GM18502 (cell line): ENCODE results near the gene CDH4.
"Not testable (repeated sequence)": the region's sequence is repeated elsewhere in the genome, so short reads cannot be mapped to it uniquely, and the experiment has no call there.

Source experiments
- ATAC-seq: cut with Tn5 transposase; IDR thresholded peaks from one replicate; pipeline ENCODE4 v1.9.1; 2021; ENCODE audit warnings: mild to moderate bottlenecking; ENCODE audit not compliant: unreplicated experiment, poor library complexity

CDH4 gene

GRCh38 chr20:61940976-61941720 is 689.1 kb downstream of the CDH4 start:
- no peak for ATAC-seq

- no peak for ATAC-seq
Observed at GRCh38 chr20:61941721-61942405, 689.8 kb downstream of the CDH4 start.

DNA sequence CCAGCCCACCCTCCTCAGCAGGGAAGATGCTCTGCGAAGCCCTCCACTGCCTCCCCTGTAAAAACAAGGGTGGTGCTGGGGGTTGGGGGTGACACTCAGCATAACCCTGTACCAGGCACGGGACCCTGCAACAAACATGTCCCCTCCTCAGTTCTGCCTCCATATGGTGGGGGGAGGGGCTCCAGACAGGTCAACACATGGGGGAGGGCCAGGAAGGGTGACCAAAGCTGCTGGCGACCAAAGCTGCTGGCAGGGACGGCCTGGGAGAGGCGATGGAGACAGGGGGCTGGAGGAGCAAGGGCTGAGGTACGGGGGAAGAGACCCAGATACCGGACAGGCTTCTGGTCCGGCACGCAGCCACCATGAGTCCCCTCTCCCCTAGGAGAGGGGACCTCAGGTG is 690.5 kb downstream of the CDH4 start:
- no peak for ATAC-seq

DNA sequence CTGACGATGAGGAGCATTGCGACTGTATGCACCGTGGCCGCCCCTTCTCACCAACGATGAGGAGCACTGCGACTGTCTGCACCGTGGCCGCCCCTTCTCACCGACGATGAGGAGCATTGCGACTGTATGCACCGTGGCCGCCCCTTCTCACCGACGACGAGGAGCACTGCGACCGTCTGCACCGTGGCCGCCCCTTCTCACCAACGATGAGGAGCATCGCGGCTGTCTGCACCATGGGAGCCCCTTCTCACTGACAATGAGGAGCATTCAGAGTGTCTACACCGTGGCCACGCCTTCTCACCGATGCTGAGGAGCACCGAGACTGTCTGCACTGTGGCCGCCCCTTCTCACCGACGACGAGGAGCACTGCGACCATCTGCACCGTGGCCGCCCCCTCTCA is 692.9 kb downstream of the CDH4 start:
- ATAC-seq = not testable (repeated sequence)

- ATAC-seq = not testable (repeated sequence)
Observed at GRCh38 chr20:61945495-61945894, 693.4 kb downstream of the CDH4 start.

GRCh38 chr20:61948056-61948455 is 696.0 kb downstream of the CDH4 start:
- not testable (repeated sequence) for ATAC-seq

GRCh38 chr20:61948586-61949362 is 696.7 kb downstream of the CDH4 start:
- ATAC-seq = no peak

GRCh38 chr20:61949363-61949713 is 697.3 kb downstream of the CDH4 start:
- ATAC-seq = no peak

- ATAC-seq = no peak
Observed at GRCh38 chr20:61949714-61950640, 697.9 kb downstream of the CDH4 start.

DNA sequence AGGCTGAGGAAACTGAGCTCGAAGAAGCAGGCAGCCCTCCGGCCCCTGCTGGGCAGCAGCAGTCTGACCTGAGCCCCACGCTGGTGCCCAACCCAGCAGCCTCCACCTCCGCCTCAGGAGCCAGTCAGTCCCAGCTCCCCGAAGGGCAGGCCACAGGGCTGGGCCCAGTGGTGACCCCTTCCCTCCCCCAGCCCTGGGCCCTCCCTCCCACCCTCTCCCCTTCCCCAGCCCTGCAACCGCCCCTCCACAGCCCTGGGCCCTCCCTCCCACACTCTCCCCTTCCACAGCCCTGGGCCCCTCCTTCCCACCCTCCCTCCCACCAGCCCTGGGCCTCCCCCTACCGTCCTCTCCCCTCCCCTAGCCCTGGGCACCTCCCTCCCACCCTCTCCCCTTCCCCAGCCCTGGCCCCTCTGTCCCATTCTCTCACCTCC is 698.6 kb downstream of the CDH4 start:
- ATAC-seq = no peak

DNA sequence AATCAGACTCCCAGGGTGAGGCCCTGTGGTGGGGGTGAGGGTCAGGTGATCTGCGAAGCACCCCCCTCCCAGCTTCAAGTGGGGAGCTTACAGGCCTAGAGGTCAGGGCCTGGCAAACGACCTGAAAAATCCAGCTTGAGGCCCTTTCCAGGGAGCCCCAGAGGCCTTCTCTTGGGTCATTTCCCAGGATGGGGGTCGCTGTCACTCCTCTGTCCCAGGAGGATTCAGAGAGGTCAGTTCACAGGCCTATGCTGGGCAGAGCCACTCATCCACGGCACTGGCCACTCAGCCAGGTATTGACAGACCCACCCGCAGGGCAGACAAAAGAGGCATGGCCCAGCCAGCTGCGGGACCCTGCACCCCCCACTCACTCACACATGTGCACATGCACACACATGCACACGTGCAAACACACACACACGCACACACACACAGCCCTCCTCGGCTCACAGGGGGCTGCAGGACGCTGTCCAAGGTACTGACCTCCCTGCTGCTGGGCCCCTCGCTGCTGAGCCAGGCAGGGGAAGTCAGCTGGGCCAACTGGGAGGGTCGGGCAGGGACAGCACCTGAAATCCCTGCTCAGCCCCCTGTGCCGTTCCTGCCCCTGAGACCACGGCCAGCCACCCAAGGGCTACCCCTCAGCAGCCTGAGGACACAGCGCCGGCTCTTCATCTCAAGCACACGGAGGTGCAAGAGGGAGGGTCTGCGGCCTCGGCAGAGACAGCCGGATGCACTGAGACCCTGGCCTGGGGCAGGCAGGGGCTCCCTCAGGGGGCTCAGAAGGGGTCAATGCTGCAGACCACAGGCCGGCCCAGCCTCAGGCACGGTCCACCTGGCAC is 699.9 kb downstream of the CDH4 start:
- ATAC-seq = no peak

DNA sequence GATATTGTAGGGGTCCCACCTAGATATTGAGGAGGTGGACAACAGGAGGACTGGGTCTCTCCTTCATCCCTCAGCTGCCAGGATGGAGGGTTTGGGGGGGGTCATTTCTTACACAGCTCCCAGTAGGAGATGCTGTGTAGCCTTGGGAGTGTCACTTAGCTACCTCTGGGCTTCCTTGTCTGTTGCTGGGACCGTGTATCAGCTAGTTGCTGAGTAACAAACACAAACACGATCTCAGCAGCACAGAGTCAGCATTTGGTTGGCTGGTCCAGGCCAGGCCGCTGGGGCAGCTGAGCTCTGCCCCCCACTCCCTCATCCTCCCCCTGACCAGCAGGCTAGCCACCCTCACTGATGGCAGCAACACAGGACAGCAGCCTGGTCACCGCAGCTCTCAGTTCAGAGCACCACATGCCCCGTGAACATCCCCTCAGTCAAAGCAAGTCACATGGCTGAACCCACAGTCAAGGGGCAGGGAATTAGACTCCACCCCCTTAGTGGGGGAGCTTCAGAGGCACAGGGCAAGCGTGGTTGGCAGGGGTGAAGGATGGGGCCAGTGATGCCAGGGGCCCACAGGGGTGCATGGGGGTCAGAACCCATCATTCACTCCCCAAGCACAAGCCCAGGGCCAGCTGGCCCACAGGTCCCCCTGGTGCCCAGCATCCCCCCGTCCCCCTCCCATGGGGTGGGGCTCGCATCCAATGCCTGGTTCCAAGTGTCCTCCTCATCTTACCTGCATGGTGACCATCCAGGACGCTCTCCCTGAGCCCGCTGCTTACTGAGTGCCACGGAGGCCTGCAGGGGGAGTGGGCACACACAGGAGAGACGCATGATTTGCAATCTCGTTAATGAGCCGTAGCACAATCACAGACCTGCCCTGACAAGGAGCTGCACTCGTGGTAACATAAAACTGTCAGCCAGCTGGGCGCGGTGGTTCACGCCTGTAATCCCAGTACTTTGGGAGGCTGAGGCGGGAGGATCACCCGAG is 701.3 kb downstream of the CDH4 start:
- ATAC-seq = no peak

- no peak for ATAC-seq
Observed at GRCh38 chr20:61954276-61955021, 702.4 kb downstream of the CDH4 start.

DNA sequence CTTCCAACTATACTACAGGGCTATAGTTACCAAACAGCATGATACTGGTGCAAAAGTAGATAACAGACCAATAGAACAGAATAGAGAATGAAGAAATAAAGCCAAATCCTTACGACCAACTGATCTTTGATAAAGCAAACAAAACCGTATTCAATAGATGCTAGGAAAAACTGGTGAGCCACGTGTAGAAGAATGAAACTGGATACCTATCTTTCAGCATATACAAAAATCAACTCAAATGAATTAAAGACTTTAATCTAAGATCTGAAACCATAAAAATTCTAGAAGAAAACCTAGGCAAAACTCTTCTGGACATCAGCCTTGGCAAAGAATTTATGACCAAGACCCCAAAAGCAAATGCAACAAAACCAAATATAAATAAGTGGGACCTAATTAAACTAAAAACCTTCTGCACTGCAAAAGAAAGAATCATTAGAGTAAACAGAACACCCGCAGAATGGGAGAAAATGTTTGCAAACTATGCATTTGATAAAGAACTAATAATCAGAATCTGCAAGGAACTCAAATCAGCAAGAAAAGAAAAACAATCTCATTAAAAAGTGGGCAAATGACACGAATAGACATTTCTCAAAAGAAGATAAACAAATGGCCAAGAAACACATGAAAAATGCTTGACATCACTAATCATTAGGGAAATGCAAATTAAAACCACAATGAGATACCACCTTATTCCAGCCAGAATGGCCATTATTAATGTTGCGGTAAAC is 703.8 kb downstream of the CDH4 start:
- ATAC-seq = no peak

GRCh38 chr20:61956396-61957342 is 704.6 kb downstream of the CDH4 start:
- no peak for ATAC-seq
